ENCODE data around the gene MEF2C.
"Not testable (repeated sequence)": the region's sequence is repeated elsewhere in the genome, so short reads cannot be mapped to it uniquely, and the experiment has no call there.

Gene MEF2C

GRCh38 chr5:88861231-88861630 lies 21.8 kb downstream of the MEF2C start:
- DNase-seq (ENCODE audit: low read depth): no peak

DNA sequence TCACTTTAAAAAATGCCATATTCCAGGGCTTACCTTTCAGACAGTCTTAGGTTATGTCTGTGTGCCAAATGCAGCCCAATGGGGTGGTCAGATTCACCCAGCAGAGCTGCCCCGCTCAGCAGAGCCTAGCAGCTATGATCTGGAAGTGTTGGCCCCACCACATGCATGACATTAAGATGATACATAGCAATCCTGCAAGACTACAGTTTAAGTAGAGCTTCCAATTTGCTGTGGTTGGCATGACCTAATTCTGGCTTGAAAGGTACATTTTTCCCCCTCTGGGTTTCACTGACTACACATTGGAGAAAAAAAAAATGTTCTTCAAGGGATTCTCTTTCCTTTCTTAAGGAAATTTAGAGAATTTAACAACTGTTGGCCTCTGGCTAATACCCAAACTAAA lies 22.5 kb downstream of the MEF2C start:
- DNase-seq (ENCODE audit: low read depth): no peak

GRCh38 chr5:88858392-88858791 lies 24.6 kb downstream of the MEF2C start:
- DNase-seq (ENCODE audit: low read depth): no peak

- not testable (repeated sequence) for DNase-seq (ENCODE audit: low read depth)
These were observed 26.6 kb downstream of the MEF2C start for GRCh38 chr5:88856381-88856780.

DNA sequence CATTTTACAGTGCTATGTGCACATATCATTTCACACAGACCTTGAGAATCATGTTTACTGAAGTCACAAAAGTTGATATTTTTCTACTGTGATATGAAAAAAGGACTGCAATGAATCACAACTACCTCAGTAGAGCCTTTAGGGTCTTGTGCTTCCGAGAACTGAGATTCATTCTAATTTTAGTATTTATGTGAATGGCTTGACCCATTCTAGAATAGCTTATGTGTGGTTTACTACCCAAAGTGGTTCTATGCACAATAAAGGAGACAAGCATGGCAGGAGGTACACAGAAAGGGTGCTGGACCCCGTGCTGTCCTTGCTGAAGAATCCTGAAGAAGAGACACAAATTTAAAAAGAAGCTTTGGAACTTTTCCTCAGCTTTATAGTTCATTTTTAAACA lies 28.2 kb downstream of the MEF2C start:
- no peak for DNase-seq (ENCODE audit: low read depth)

GRCh38 chr5:88847420-88847819 lies 35.6 kb downstream of the MEF2C start:
- DNase-seq (ENCODE audit: low read depth): no peak

DNA sequence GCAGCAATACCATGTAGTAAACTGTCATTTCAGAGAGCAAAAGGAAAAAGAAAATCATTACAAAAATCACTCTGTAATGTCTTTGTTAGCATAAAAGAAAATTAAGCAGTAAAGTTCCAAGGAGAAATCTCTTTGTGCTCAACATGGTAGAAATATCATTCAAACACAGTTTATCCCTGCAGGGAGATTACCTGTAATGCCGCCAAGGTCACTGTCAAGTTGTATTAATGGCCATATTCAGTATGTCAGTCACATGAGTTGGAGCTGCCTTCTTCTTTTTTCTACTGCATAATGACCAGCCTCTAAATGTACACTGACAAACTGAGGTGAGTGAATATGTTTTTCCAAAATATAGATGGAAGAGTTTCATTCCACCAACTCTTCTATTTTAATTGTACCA lies 36.5 kb downstream of the MEF2C start:
- DNase-seq (ENCODE audit: low read depth): no peak

- no peak for DNase-seq (ENCODE audit: low read depth)
These were observed 37.8 kb downstream of the MEF2C start for GRCh38 chr5:88845081-88845697.

- DNase-seq (ENCODE audit: low read depth): no peak
These were observed 40.2 kb downstream of the MEF2C start for GRCh38 chr5:88842784-88843183.

- no peak for DNase-seq (ENCODE audit: low read depth)
These were observed 41.8 kb downstream of the MEF2C start for GRCh38 chr5:88841212-88841611.

- no peak for DNase-seq (ENCODE audit: low read depth)
These were observed 42.5 kb downstream of the MEF2C start for GRCh38 chr5:88840495-88840894.

- no peak for DNase-seq (ENCODE audit: low read depth)
These were observed 43.7 kb downstream of the MEF2C start for GRCh38 chr5:88839238-88839637.

DNA sequence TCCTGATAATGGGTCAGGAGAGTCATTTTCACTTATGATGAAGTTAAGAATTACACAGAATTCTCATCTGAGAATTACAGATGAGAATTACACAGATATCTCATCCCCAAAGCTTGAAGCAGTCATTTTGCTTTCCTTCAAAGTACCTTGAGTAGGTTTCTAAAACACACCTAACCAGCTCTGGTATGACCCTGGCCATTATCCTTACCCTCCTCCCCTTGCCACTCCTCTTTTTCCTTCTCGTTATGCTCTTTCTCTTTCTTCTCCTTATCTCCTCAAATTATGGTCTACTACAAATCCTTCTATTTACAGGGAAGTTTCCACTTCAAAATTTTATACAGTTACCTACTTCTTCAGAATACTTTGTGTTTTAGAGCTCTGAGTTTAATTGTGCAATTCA lies 44.5 kb downstream of the MEF2C start:
- DNase-seq (ENCODE audit: low read depth): no peak

- no peak for DNase-seq (ENCODE audit: low read depth)
These were observed 45.2 kb downstream of the MEF2C start for GRCh38 chr5:88837817-88838216.

DNA sequence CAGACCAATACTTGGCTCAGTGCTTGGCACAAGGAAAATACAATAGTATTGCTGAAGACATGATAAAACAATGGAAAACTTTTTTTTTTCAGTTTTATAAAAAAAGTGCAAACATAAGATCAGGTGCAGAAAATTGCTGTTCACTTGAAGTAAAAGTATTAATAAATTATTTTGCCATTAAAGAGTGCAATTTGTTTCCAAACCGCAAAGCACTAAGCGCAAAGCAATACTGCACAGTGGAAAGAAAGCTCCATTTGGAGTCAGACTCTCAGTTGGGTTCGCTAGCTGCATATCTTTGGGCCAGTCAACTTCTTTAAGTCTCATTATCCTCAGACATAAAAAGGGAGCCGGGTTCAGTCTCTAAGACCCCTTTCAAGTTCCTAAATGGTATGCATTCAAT lies 45.8 kb downstream of the MEF2C start:
- DNase-seq (ENCODE audit: low read depth): no peak

- DNase-seq (ENCODE audit: low read depth): no peak
These were observed 46.7 kb downstream of the MEF2C start for GRCh38 chr5:88836195-88836838.

DNA sequence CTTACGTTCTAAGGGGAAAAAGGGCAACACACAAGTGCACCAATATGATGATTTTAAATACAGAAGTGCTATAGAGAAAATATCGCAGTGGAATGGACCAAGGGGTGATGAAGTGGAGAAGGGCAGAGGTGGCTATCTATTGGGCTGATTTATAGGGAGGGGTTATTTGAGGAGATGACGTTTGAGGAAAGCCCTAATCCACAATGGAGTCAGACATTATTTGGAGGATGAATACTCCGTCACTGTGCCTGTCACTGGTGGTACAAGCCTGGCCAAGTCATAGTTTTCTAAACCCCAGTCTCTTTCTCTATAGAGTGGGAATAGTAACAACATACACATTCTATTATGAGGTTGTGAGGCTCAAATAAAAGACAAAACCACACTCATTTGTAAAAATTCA lies 48.5 kb downstream of the MEF2C start:
- no peak for DNase-seq (ENCODE audit: low read depth)

DNA sequence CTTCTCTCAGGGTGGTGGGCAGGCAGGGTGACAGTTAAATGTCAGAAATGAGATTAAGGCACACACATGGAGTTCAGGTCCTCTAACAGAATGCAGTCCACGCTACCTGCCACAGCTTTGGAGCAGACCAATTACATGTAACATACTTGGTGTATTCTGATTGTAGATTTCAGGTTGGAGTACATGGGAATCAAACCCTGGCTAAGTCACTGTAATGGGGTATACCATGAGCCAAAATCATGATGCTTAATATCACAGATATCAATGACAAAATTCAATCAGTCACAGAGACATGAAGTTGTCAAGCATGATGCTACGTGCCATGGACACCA lies 48.9 kb downstream of the MEF2C start:
- DNase-seq (ENCODE audit: low read depth): no peak

- no peak for DNase-seq (ENCODE audit: low read depth)
These were observed 49.4 kb downstream of the MEF2C start for GRCh38 chr5:88833371-88834130.

GRCh38 chr5:88831816-88832215 lies 51.2 kb downstream of the MEF2C start:
- DNase-seq (ENCODE audit: low read depth): no peak

DNA sequence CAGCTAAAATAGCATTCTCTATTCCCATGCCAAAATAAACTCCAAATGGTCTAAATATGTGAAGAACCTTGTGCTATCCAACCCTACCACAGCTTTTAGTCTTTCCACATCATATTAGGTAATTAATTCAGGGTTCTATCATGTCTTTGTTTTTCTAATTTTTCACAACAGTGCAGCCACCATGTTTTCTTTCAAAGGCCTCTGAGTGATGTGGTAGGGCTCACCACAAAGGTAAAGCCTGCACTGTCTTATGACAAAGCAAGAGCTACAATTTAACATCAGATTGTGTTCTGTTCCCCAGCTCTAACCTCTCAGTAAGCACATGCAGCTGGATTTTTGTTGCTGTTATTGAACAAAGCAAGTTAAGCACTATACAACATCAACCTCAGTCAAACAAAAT lies 52.4 kb downstream of the MEF2C start:
- DNase-seq (ENCODE audit: low read depth): no peak

GRCh38 chr5:88829775-88830174 lies 53.2 kb downstream of the MEF2C start:
- DNase-seq (ENCODE audit: low read depth): no peak

- no peak for DNase-seq (ENCODE audit: low read depth)
These were observed 53.9 kb downstream of the MEF2C start for GRCh38 chr5:88829054-88829453.

GRCh38 chr5:88827997-88828396 lies 55.0 kb downstream of the MEF2C start:
- no peak for DNase-seq (ENCODE audit: low read depth)

Measured in HS-5 (cell line).